NCI-H2196 treated with DMSO at 0.1 percent for 48 hours (cell line): Measurements from ENCODE around the gene DARS1.
"Not testable (repeated sequence)": the region's sequence is repeated elsewhere in the genome, so short reads cannot be mapped to it uniquely, and the experiment has no call there.

ENCODE experiments used
- DNase-seq: peaks from one replicate; lab custom pipeline; 2025; ENCODE audit not compliant: unreplicated experiment; lab: John Stamatoyannopoulos, UW

Gene DARS1

GRCh38 chr2:135890835-135891234, 94.6 kb downstream of the DARS1 start:
- DNase-seq, result no peak

- no peak for DNase-seq
Observed at GRCh38 chr2:135890149-135890548, 95.3 kb downstream of the DARS1 start.

GRCh38 chr2:135888587-135888986, 96.8 kb downstream of the DARS1 start:
- DNase-seq, result not testable (repeated sequence)

- no peak for DNase-seq
Observed at GRCh38 chr2:135885709-135886108, 99.7 kb downstream of the DARS1 start.

- DNase-seq, result no peak
Observed at GRCh38 chr2:135882415-135882814, 103.0 kb downstream of the DARS1 start.

- DNase-seq, result not testable (repeated sequence)
Observed at GRCh38 chr2:135876770-135877169, 108.7 kb downstream of the DARS1 start.

- peak; percentile 94 for DNase-seq
Observed at GRCh38 chr2:135876066-135876711, 109.2 kb downstream of the DARS1 start, which contains the start of gene MCM6. Gene MCM6 (minus strand): TSS chr2:135876443. CDS start chr2:135876365, 78 bp downstream.

- no peak for DNase-seq
Observed at GRCh38 chr2:135875491-135876065, 109.8 kb downstream of the DARS1 start.

GRCh38 chr2:135874777-135875365, 110.6 kb downstream of the DARS1 start:
- no peak for DNase-seq

GRCh38 chr2:135870571-135870970, 114.9 kb downstream of the DARS1 start:
- DNase-seq, result no peak

- no peak for DNase-seq
Observed at GRCh38 chr2:135863233-135863632, 122.2 kb downstream of the DARS1 start.

- DNase-seq, result no peak
Observed at GRCh38 chr2:135862718-135863117, 122.7 kb downstream of the DARS1 start.
